ENCODE measurements around the gene ZNF830.

DNA sequence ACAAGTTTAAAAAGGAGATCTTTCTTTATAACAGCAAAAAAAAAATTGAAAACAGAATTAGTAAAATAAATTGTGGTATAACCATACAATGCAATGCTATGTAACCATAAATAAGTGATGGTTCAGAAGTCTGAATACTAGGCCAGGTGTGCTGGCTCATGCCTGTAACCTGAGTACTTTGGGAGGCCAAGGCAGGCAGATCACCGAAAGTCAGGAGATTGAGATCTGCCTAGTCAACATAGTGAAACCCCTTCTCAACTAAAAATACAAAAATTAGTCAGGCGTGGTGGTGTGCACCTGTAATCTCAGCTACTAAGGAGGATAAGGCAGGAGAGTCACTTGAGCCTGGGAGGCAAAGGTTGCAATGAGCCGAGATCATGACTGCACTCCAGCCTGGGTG is 34.7 kb upstream of the ZNF830 start:
- TF ChIP-seq, protein P1, sequence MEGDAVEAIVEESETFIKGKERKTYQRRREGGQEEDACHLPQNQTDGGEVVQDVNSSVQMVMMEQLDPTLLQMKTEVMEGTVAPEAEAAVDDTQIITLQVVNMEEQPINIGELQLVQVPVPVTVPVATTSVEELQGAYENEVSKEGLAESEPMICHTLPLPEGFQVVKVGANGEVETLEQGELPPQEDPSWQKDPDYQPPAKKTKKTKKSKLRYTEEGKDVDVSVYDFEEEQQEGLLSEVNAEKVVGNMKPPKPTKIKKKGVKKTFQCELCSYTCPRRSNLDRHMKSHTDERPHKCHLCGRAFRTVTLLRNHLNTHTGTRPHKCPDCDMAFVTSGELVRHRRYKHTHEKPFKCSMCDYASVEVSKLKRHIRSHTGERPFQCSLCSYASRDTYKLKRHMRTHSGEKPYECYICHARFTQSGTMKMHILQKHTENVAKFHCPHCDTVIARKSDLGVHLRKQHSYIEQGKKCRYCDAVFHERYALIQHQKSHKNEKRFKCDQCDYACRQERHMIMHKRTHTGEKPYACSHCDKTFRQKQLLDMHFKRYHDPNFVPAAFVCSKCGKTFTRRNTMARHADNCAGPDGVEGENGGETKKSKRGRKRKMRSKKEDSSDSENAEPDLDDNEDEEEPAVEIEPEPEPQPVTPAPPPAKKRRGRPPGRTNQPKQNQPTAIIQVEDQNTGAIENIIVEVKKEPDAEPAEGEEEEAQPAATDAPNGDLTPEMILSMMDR (conservative IDR thresholded peaks at IDR 0.05): no peak
- TF ChIP-seq EZH2 (IDR thresholded peaks at IDR 0.05; ENCODE audit: low read depth): no peak
